Measurements from ENCODE around the gene RBM28.

RBM28 gene

GRCh38 chr7:128376077-128376476, 32.4 kb upstream of the RBM28 start:
- DNase-seq, result no peak
- no peaks in the 10 kb centered on the region for H3K27me3 ChIP-seq (ENCODE audit: insufficient read depth, low read depth, severe bottlenecking)
- no peak for TF ChIP-seq CTCF (IDR thresholded peaks at IDR 0.05; ENCODE audit: low read depth, low read length)

GRCh38 chr7:128374041-128374440, 30.3 kb upstream of the RBM28 start:
- no peaks in the 10 kb centered on the region for H3K36me3 ChIP-seq
- no peak for DNase-seq
- no peak for TF ChIP-seq CTCF (IDR thresholded peaks at IDR 0.05; ENCODE audit: low read depth, low read length)
- no peak overlapping the region for H3K27ac ChIP-seq
- no peak overlapping the region for H3K4me3 ChIP-seq (ENCODE audit: low read depth, low read length)
- no peaks in the 10 kb centered on the region for H3K9me3 ChIP-seq (ENCODE audit: severe bottlenecking)
- H3K27me3 ChIP-seq (ENCODE audit: insufficient read depth, low read depth, severe bottlenecking), result no peaks in the 10 kb centered on the region

More at GRCh38 chr7:128376077-128376476, 32.4 kb upstream of the RBM28 start:
- H3K9me3 ChIP-seq (ENCODE audit: severe bottlenecking), result no peaks in the 10 kb centered on the region
- H3K36me3 ChIP-seq, result no peaks in the 10 kb centered on the region
- no peak overlapping the region for H3K4me3 ChIP-seq (ENCODE audit: low read depth, low read length)
- H3K27ac ChIP-seq, result no peak overlapping the region

GRCh38 chr7:128373606-128374005, 29.9 kb upstream of the RBM28 start:
- TF ChIP-seq CTCF (IDR thresholded peaks at IDR 0.05; ENCODE audit: low read depth, low read length), result no peak
- no peak overlapping the region for H3K4me3 ChIP-seq (ENCODE audit: low read depth, low read length)
- H3K27me3 ChIP-seq (ENCODE audit: insufficient read depth, low read depth, severe bottlenecking), result no peaks in the 10 kb centered on the region
- no peaks in the 10 kb centered on the region for H3K36me3 ChIP-seq
- H3K9me3 ChIP-seq (ENCODE audit: severe bottlenecking), result no peaks in the 10 kb centered on the region
- no peak for DNase-seq
- no peak overlapping the region for H3K27ac ChIP-seq

- TF ChIP-seq CTCF (IDR thresholded peaks at IDR 0.05; ENCODE audit: low read depth, low read length), result no peak
- DNase-seq, result no peak
- Histone ChIP-seq H3K27ac (no peak overlapping the region), H3K4me3 (ENCODE audit: low read depth, low read length) (no peak overlapping the region), H3K27me3 (ENCODE audit: insufficient read depth, low read depth, severe bottlenecking) (no peaks in the 10 kb centered on the region), H3K9me3 (ENCODE audit: severe bottlenecking) (no peaks in the 10 kb centered on the region), H3K36me3 (no peaks in the 10 kb centered on the region)
Measured at GRCh38 chr7:128370491-128370890, 26.8 kb upstream of the RBM28 start.

- Histone ChIP-seq H3K36me3 (no peaks in the 10 kb centered on the region), H3K27ac (no peak overlapping the region), H3K9me3 (ENCODE audit: severe bottlenecking) (no peaks in the 10 kb centered on the region), H3K4me3 (ENCODE audit: low read depth, low read length) (no peak overlapping the region), H3K27me3 (ENCODE audit: insufficient read depth, low read depth, severe bottlenecking) (no peaks in the 10 kb centered on the region)
- no peak for TF ChIP-seq CTCF (IDR thresholded peaks at IDR 0.05; ENCODE audit: low read depth, low read length)
- no peak for DNase-seq
Measured at GRCh38 chr7:128366986-128367385, 23.3 kb upstream of the RBM28 start.

GRCh38 chr7:128366300-128366699, 22.6 kb upstream of the RBM28 start:
- TF ChIP-seq CTCF (IDR thresholded peaks at IDR 0.05; ENCODE audit: low read depth, low read length), result no peak
- no peak for DNase-seq
- no peaks in the 10 kb centered on the region for H3K27me3 ChIP-seq (ENCODE audit: insufficient read depth, low read depth, severe bottlenecking)

More at GRCh38 chr7:128366300-128366699, 22.6 kb upstream of the RBM28 start:
- Histone ChIP-seq H3K27ac (no peak overlapping the region), H3K36me3 (no peaks in the 10 kb centered on the region), H3K4me3 (ENCODE audit: low read depth, low read length) (no peak overlapping the region), H3K9me3 (ENCODE audit: severe bottlenecking) (no peaks in the 10 kb centered on the region)

All from WERI-Rb-1 (cell line).